Measurements from ENCODE around the gene OCLN.

- TF ChIP-seq, protein P1, sequence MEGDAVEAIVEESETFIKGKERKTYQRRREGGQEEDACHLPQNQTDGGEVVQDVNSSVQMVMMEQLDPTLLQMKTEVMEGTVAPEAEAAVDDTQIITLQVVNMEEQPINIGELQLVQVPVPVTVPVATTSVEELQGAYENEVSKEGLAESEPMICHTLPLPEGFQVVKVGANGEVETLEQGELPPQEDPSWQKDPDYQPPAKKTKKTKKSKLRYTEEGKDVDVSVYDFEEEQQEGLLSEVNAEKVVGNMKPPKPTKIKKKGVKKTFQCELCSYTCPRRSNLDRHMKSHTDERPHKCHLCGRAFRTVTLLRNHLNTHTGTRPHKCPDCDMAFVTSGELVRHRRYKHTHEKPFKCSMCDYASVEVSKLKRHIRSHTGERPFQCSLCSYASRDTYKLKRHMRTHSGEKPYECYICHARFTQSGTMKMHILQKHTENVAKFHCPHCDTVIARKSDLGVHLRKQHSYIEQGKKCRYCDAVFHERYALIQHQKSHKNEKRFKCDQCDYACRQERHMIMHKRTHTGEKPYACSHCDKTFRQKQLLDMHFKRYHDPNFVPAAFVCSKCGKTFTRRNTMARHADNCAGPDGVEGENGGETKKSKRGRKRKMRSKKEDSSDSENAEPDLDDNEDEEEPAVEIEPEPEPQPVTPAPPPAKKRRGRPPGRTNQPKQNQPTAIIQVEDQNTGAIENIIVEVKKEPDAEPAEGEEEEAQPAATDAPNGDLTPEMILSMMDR (IDR thresholded peaks at IDR 0.05), result no peak
- TF ChIP-seq POLR2A (IDR thresholded peaks at IDR 0.05) (no peak), POLR2AphosphoS5 (IDR thresholded peaks at IDR 0.05) (no peak), EP300 (IDR thresholded peaks at IDR 0.05) (no peak)
Measured at GRCh38 chr5:69526660-69527059, 34.1 kb downstream of the OCLN start.

Data from gastroesophageal sphincter (tissue), 3 donors.